Retinal pigment epithelial cell (primary cell): ENCODE data around the gene GP1BB.

ENCODE experiments used
- DNase-seq: peaks from one replicate; pipeline ENCODE4 v3.0.0-alpha.2; 2010; ENCODE audit warnings: low read depth
- H3K4me3 ChIP-seq: 2 replicates; pipeline ENCODE4 v1.5.1; 2011; ENCODE audit warnings: mild to moderate bottlenecking, low read length, control low read depth, moderate library complexity
- CTCF ChIP-seq: conservative IDR thresholded peaks from 2 replicates; pipeline ENCODE4 v1.5.1; 2011; ENCODE audit warnings: low read depth, low read length, control low read depth, inconsistent platforms

GP1BB gene

GRCh38 chr22:19705181-19705934 lies 18.0 kb upstream of the GP1BB start:
- no peak for DNase-seq
- H3K4me3 ChIP-seq = no peak overlapping the region
- TF ChIP-seq CTCF = peak; percentile 18

GRCh38 chr22:19706661-19707151 lies 16.6 kb upstream of the GP1BB start:
- no peak for TF ChIP-seq CTCF
- H3K4me3 ChIP-seq = no peak overlapping the region
- no peak for DNase-seq

- no peak for TF ChIP-seq CTCF
- no peak overlapping the region for H3K4me3 ChIP-seq
- DNase-seq = no peak
Measured at GRCh38 chr22:19707347-19708290, 15.7 kb upstream of the GP1BB start.

GRCh38 chr22:19708321-19709011 lies 14.9 kb upstream of the GP1BB start:
- no peak overlapping the region for H3K4me3 ChIP-seq
- no peak for DNase-seq
- no peak for TF ChIP-seq CTCF

GRCh38 chr22:19709063-19709769 lies 14.1 kb upstream of the GP1BB start:
- H3K4me3 ChIP-seq = no peak overlapping the region
- no peak for TF ChIP-seq CTCF
- no peak for DNase-seq

- TF ChIP-seq CTCF = no peak
Measured at GRCh38 chr22:19710020-19710768, 13.1 kb upstream of the GP1BB start.

More at GRCh38 chr22:19710020-19710768, 13.1 kb upstream of the GP1BB start:
- no peak for DNase-seq
- no peak overlapping the region for H3K4me3 ChIP-seq
